Esophagus muscularis mucosa (tissue), 2 donors: Measurements from ENCODE around the gene LLGL1.

Experiments
- EP300 ChIP-seq: sonication (generic); formaldehyde crosslinking; IDR thresholded peaks from one replicate; pipeline ENCODE4 v1.6.1; 2017; ENCODE audit warnings: antibody characterized with exemption
- POLR2A ChIP-seq: fragments of 450-650 bp; IDR thresholded peaks from one replicate; pipeline ENCODE4 v1.6.1; 2017; ENCODE audit warnings: antibody characterized with exemption, moderate library complexity, mild to moderate bottlenecking, low read depth

DNA sequence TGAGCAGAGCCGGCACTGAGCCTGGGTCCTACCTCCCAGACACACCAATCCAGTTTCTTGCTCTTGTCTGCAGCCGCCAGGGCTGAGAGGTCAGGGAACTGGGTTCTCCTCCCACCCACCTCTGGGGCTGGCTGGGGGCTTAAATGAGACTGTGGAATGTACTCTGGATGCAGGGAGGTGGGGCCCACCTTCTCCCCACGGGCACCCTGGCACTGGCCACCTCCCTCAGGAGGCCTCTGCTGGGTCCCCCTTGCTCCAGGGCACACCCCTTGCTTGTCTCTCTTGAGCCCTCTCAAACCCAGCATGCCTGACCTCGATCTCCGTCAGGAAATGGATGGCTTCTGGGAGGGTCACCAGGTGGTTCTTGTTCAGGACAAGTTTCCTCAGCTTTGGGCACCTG is 26.7 kb downstream of the LLGL1 start:
- TF ChIP-seq POLR2A (no peak), EP300 (no peak)
